C4-2B (cell line): ENCODE data around the gene NUMBL.

ENCODE experiments used
- ZFX ChIP-seq: fragments of 450-650 bp; IDR thresholded peaks from 2 replicates; pipeline ENCODE4 v1.6.1; 2017
- TF ChIP-seq, protein P1 (sequence below): fragments of 450-650 bp; conservative IDR thresholded peaks from 2 replicates; pipeline ENCODE4 v1.5.1; 2017; ENCODE audit warnings: mild to moderate bottlenecking

DNA sequence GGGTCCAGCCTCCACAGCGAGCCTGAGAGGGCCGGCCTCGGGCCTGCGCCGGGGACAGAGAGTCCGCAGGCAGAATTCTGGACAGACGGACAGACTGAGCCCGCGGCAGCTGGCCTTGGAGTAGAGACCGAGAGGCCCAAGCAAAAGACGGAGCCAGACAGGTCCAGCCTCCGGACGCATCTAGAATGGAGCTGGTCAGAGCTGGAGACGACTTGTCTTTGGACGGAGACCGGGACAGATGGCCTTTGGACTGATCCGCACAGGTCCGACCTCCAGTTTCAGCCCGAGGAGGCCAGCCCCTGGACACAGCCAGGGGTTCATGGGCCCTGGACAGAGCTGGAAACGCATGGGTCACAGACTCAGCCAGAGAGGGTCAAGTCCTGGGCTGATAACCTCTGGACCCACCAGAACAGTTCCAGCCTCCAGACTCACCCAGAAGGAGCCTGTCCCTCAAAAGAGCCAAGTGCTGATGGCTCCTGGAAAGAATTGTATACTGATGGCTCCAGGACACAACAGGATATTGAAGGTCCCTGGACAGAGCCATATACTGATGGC lies 27.0 kb upstream of the NUMBL start:
- TF ChIP-seq, protein P1, sequence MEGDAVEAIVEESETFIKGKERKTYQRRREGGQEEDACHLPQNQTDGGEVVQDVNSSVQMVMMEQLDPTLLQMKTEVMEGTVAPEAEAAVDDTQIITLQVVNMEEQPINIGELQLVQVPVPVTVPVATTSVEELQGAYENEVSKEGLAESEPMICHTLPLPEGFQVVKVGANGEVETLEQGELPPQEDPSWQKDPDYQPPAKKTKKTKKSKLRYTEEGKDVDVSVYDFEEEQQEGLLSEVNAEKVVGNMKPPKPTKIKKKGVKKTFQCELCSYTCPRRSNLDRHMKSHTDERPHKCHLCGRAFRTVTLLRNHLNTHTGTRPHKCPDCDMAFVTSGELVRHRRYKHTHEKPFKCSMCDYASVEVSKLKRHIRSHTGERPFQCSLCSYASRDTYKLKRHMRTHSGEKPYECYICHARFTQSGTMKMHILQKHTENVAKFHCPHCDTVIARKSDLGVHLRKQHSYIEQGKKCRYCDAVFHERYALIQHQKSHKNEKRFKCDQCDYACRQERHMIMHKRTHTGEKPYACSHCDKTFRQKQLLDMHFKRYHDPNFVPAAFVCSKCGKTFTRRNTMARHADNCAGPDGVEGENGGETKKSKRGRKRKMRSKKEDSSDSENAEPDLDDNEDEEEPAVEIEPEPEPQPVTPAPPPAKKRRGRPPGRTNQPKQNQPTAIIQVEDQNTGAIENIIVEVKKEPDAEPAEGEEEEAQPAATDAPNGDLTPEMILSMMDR = no peak
- TF ChIP-seq ZFX = peak; percentile 69
